ENCODE results near the gene WDR33. TPM values are rescaled to one million over a fixed set of nuclear protein-coding genes. Genes with fewer than 3 reads are reported as not detected.

WDR33 gene
- total RNA-seq, 2 experiments from 2014 or later, result 70.7 to 96.6 TPM

GRCh38 chr2:127826047-127826446 is 15.1 kb upstream of the WDR33 start:
- BruUV-seq (replicated peaks), result no TSS peak
- Histone ChIP-seq H3K9me2 (ENCODE audit: insufficient read depth, low read length) (no peaks in the 10 kb centered on the region), H3K36me3 (ENCODE audit: insufficient read depth, low read length) (peaks cover 12% of the 10 kb centered on the region), H3K4me1 (ENCODE audit: insufficient read depth, low read length, poor library complexity, severe bottlenecking) (peaks cover 24% of the 10 kb centered on the region), H4K20me1 (ENCODE audit: insufficient read depth, low read length) (no peaks in the 10 kb centered on the region), H2AFZ (ENCODE audit: low read length) (no peak overlapping the region), H3K27ac (ENCODE audit: low read depth, low read length, poor library complexity, severe bottlenecking) (no peak overlapping the region), H3K4me2 (ENCODE audit: low read length) (no peak overlapping the region), H3K9me3 (ENCODE audit: low read length) (peaks cover 58% of the 10 kb centered on the region), H3K4me3 (ENCODE audit: low read depth, low read length, poor library complexity, severe bottlenecking) (no peak overlapping the region), H3K79me2 (ENCODE audit: insufficient read depth, low read depth, low read length) (no peaks in the 10 kb centered on the region)
- CTCF ChIA-PET (ENCODE audit: unreplicated experiment), result no interaction called here
- no peak for TF ChIP-seq EZH2phosphoT487 (IDR thresholded peaks at IDR 0.05; ENCODE audit: borderline replicate concordance, low read depth, low read length)
- TF ChIP-seq CTCF (conservative IDR thresholded peaks at IDR 0.05; ENCODE audit: low read length), result no peak
- POLR2A ChIA-PET, result interaction anchor here (1.1 kb wide), 1 partner anchor 21 kb away, joined by 3 read pairs; no protein-coding TSS in a partner anchor
- intact Hi-C loops (cut with micrococcal nuclease; ENCODE audit: unreplicated experiment), result no loop called here
- no peak for DNase-seq (ENCODE audit: low spot score)

GRCh38 chr2:127820080-127820668 is 9.2 kb upstream of the WDR33 start:
- H3K4me2 ChIP-seq (ENCODE audit: low read length), result no peak overlapping the region
- no peaks in the 10 kb centered on the region for H3K9me2 ChIP-seq (ENCODE audit: insufficient read depth, low read length)
- ChIA-PET CTCF (ENCODE audit: unreplicated experiment) (interaction anchor here (0.9 to 1.5 kb wide), 2 partner anchors 9 to 12 kb away, joined by 3 read pairs; partner anchors contain the start of gene WDR33), POLR2A (interaction anchor here (0.9 to 2.0 kb wide), 2 partner anchors 14 to 22 kb away, joined by 4 to 6 read pairs; no protein-coding TSS in a partner anchor)
- peaks cover 46% of the 10 kb centered on the region; the same call in 1 of the 2 replicates for H3K9me3 ChIP-seq (ENCODE audit: low read length)
- no peak overlapping the region for H2AFZ ChIP-seq (ENCODE audit: low read length)
- no TSS peak for BruUV-seq (replicated peaks)
- no peak overlapping the region for H3K27ac ChIP-seq (ENCODE audit: low read depth, low read length, poor library complexity, severe bottlenecking)
- H4K20me1 ChIP-seq (ENCODE audit: insufficient read depth, low read length), result no peaks in the 10 kb centered on the region
- H3K4me3 ChIP-seq (ENCODE audit: low read depth, low read length, poor library complexity, severe bottlenecking), result no peak overlapping the region
- TF ChIP-seq EZH2phosphoT487 (IDR thresholded peaks at IDR 0.05; ENCODE audit: borderline replicate concordance, low read depth, low read length) (no peak), CTCF (conservative IDR thresholded peaks at IDR 0.05; ENCODE audit: low read length) (no peak)
- H3K36me3 ChIP-seq (ENCODE audit: insufficient read depth, low read length), result no peaks in the 10 kb centered on the region; the same call in 1 of the 2 replicates
- no peaks in the 10 kb centered on the region for H3K79me2 ChIP-seq (ENCODE audit: insufficient read depth, low read depth, low read length)
- intact Hi-C loops (cut with micrococcal nuclease; ENCODE audit: unreplicated experiment), result no loop called here
- peak; percentile 70 for DNase-seq (ENCODE audit: low spot score)
- no peaks in the 10 kb centered on the region for H3K4me1 ChIP-seq (ENCODE audit: insufficient read depth, low read length, poor library complexity, severe bottlenecking)

GRCh38 chr2:127818794-127819425 is 7.9 kb upstream of the WDR33 start:
- Histone ChIP-seq H3K9me2 (ENCODE audit: insufficient read depth, low read length) (no peaks in the 10 kb centered on the region), H3K4me2 (ENCODE audit: low read length) (no peak overlapping the region), H3K4me3 (ENCODE audit: low read depth, low read length, poor library complexity, severe bottlenecking) (no peak overlapping the region), H3K9me3 (ENCODE audit: low read length) (peaks cover 43% of the 10 kb centered on the region; the same call in 1 of the 2 replicates), H3K27ac (ENCODE audit: low read depth, low read length, poor library complexity, severe bottlenecking) (no peak overlapping the region), H4K20me1 (ENCODE audit: insufficient read depth, low read length) (no peaks in the 10 kb centered on the region), H3K79me2 (ENCODE audit: insufficient read depth, low read depth, low read length) (no peaks in the 10 kb centered on the region), H3K36me3 (ENCODE audit: insufficient read depth, low read length) (no peaks in the 10 kb centered on the region; the same call in 1 of the 2 replicates), H2AFZ (ENCODE audit: low read length) (no peak overlapping the region), H3K4me1 (ENCODE audit: insufficient read depth, low read length, poor library complexity, severe bottlenecking) (no peaks in the 10 kb centered on the region)
- CTCF ChIA-PET (ENCODE audit: unreplicated experiment), result interaction anchor here (0.8 kb wide), 1 partner anchor 11 kb away, joined by 3 read pairs; no protein-coding TSS in a partner anchor
- no TSS peak for BruUV-seq (replicated peaks)
- POLR2A ChIA-PET, result interaction anchor here (0.9 kb wide), 1 partner anchor 22 kb away, joined by 6 read pairs; no protein-coding TSS in a partner anchor
- no peak for DNase-seq (ENCODE audit: low spot score)
- intact Hi-C loops (cut with micrococcal nuclease; ENCODE audit: unreplicated experiment), result no loop called here
- TF ChIP-seq EZH2phosphoT487 (IDR thresholded peaks at IDR 0.05; ENCODE audit: borderline replicate concordance, low read depth, low read length) (no peak), CTCF (conservative IDR thresholded peaks at IDR 0.05; ENCODE audit: low read length) (no peak)

Data from OCI-LY7 (cell line).